SJSA1 (cell line): ENCODE results near the gene IPO13. TPM values are rescaled to one million over a fixed set of nuclear protein-coding genes. Genes with fewer than 3 reads are reported as not detected.

Source experiments
- DNase-seq, 2 experiments: peaks; one replicate each; pipeline ENCODE4 v3.0.0-alpha.2; 2015 to 2020; ENCODE audit warnings: low spot score in 2 of 2, low read depth in 1 of 2
- H3K27ac ChIP-seq: fragments of 250-450 bp; sonication (Bioruptor Pico); 2 replicates; pipeline ENCODE4 v1.5.1; 2020; ENCODE audit warnings: mild to moderate bottlenecking, moderate library complexity
- H3K27me3 ChIP-seq: fragments of 250-450 bp; sonication (Bioruptor Pico); replicated peaks from 2 replicates; pipeline ENCODE4 v1.5.1; 2020; ENCODE audit warnings: mild to moderate bottlenecking, moderate library complexity
- H3K36me3 ChIP-seq: fragments of 250-450 bp; sonication (Bioruptor Pico); 2 replicates; pipeline ENCODE4 v1.5.1; 2020; ENCODE audit warnings: mild to moderate bottlenecking
- H3K4me1 ChIP-seq: fragments of 250-450 bp; sonication (Bioruptor Pico); replicated peaks from 2 replicates; pipeline ENCODE4 v1.6.1; 2021; ENCODE audit warnings: mild to moderate bottlenecking
- H3K4me3 ChIP-seq: fragments of 250-450 bp; sonication (Bioruptor Pico); 2 replicates; pipeline ENCODE4 v1.5.1; 2020; ENCODE audit warnings: mild to moderate bottlenecking
- H3K9me3 ChIP-seq: fragments of 250-450 bp; sonication (Bioruptor Pico); replicated peaks from 2 replicates; pipeline ENCODE4 v1.5.1; 2020; ENCODE audit warnings: mild to moderate bottlenecking
- total RNA-seq: library from RNA; depleted of rRNA; stranded (reverse); fragments of >200 nt; shearing (Covaris generic); gene quantifications from 2 replicates; pipeline ENCODE4 v1.2.3, GENCODE V29; 2014

The IPO13 gene
- total RNA-seq, 1 experiment from 2014 or later: 25.8 TPM

DNA sequence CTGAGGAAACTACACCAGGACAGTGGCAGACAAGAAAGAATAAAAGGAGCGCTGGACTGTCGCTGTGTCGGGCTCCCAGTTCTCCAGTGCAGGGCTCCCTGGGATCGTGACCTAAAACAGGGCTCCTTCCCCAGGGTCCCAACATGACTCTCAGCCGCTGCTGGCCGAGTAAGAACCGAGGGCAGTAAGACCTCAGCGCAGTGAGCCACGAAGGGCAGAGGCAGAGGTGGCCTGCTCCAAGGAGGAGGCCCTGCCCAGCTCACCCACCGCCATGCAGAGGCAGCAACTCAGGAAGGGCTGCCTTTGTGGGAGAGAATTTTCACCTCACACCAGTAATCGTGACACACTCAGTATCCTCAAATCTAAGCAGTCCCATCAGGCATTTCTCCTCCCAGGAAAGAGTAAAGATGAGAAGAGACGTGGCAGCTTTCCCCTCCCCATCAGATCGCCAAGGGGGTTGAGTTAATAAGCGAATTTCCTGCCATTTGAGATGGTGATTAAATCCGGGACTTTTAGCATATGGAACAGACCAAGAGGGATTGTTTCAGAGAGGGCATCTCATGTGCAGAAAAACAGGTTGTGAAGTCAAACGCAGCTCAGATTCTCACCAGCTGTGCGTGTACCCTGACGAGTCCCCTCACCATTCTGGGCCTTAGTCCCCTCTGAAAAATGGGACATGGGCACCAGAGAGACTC, 32.9 kb upstream of the IPO13 start:
- no peaks in the 10 kb centered on the region for H3K27me3 ChIP-seq
- DNase-seq: no peak
- H3K4me3 ChIP-seq: no peak overlapping the region
- no peak overlapping the region for H3K27ac ChIP-seq
- no peaks in the 10 kb centered on the region for H3K4me1 ChIP-seq
- no peaks in the 10 kb centered on the region for H3K9me3 ChIP-seq
- H3K36me3 ChIP-seq: 0 out of 2 replicates have a peak, but pooled peaks cover 13% of the 10 kb centered on the region

DNA sequence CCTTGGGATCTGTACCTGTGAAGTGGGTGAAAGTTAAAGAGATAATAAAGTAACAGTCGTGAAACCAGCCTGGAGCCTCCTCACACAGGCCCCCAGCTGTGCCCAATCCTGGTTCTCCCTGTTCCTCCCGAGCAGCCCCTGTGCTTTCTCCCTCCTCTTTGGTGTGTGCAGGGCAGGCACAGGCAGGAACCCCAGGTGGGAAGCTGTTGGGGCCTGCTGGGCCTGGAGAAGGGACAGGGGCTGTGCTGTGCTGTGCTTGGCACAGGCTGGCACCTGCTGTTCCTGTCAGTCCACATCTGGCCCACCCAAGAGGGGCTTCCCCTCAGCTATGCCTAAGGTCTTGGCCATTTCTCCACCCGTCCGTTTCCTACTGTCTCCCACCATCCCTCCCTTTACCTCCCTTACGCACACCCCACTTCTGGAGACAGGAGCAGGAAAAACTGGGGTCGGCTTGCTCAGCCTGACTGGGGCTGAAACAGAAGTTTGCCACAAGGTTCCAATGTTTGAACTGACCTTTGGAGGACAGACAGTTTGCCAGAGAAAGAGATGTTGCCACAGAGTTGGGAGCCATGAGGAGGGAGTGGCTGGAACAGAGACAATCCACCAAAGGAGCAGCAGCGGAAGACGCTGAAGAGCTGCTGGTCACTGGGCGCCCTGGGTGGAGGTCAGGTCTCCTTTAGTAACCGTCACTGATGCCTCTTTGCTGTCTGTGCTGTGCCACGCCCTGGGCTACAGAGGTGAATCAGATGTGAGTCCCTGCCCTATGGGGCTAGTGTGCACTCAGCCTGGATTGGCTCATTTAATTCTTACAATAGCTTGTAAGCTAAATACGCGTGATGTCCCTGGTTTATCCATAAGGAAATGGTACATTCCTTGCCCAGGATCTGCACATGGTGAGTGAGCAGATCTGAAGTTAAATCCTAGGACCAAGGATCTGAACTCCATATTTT, 31.9 kb upstream of the IPO13 start:
- H3K9me3 ChIP-seq: no peaks in the 10 kb centered on the region
- no peak for DNase-seq
- H3K27ac ChIP-seq: no peak overlapping the region
- no peak overlapping the region for H3K4me3 ChIP-seq
- H3K36me3 ChIP-seq: 0 out of 2 replicates have a peak, but pooled peaks cover 8% of the 10 kb centered on the region
- no peaks in the 10 kb centered on the region for H3K27me3 ChIP-seq
- H3K4me1 ChIP-seq: no peaks in the 10 kb centered on the region

DNA sequence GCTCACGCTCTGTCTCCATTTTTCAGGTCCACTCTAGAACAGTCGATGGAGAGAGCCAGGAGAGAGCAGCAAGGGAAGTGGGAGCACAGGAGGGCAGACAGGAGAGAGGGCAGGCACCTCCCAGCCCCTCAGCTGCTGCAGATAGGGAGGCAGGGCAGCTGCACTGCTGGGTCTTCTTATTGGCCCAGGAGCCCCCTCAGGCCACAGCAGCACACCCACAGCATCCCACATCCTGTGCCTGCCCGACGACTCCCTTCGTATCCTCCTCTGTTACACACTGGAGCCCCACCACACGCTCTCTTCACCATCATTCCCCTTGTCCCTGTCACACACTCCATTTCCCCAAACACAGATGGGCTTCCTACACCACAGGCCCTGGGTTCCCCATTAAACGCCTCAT, 26.8 kb upstream of the IPO13 start:
- no peak for DNase-seq
- Histone ChIP-seq H3K4me1 (peaks cover 14% of the 10 kb centered on the region), H3K4me3 (no peak overlapping the region), H3K27me3 (no peaks in the 10 kb centered on the region), H3K36me3 (peaks cover 4% of the 10 kb centered on the region; the same call in 1 of the 2 replicates), H3K27ac (no peak overlapping the region), H3K9me3 (no peaks in the 10 kb centered on the region)

- Histone ChIP-seq H3K27me3 (no peaks in the 10 kb centered on the region), H3K4me3 (no peak overlapping the region), H3K27ac (no peak overlapping the region), H3K9me3 (no peaks in the 10 kb centered on the region), H3K4me1 (peaks cover 14% of the 10 kb centered on the region), H3K36me3 (peaks cover 10% of the 10 kb centered on the region; the same call in 1 of the 2 replicates)
- no peak for DNase-seq
Observed at GRCh38 chr1:43921022-43921421, 25.7 kb upstream of the IPO13 start.

DNA sequence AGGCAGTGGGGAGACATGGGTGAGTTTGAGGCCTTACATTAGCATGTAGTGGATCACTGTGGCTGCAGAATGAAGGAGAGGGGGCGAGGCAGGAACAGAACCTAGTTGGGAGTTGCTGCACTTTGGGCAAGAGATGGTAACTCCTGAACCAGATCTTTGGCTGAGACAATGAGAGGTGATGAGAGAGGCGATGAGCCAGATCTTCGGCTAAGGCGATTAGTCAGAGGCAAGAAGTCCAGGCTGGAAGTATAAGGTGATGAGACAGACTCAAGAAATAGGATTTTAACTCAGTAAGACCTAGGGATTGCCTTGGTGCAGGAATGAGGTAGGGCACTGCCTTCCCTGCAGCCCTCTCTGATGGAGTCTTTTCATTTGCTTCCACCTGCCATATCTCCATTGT, 22.2 kb upstream of the IPO13 start:
- H3K4me1 ChIP-seq: peaks cover 17% of the 10 kb centered on the region
- no peaks in the 10 kb centered on the region for H3K9me3 ChIP-seq
- H3K27me3 ChIP-seq: no peaks in the 10 kb centered on the region
- no peak for DNase-seq
- peaks cover 13% of the 10 kb centered on the region; the same call in 1 of the 2 replicates for H3K36me3 ChIP-seq
- no peak overlapping the region for H3K4me3 ChIP-seq
- no peak overlapping the region for H3K27ac ChIP-seq

GRCh38 chr1:43925846-43926245, 20.9 kb upstream of the IPO13 start:
- DNase-seq: no peak
- Histone ChIP-seq H3K27me3 (no peaks in the 10 kb centered on the region), H3K36me3 (peaks cover 26% of the 10 kb centered on the region; the same call in 1 of the 2 replicates)

DNA sequence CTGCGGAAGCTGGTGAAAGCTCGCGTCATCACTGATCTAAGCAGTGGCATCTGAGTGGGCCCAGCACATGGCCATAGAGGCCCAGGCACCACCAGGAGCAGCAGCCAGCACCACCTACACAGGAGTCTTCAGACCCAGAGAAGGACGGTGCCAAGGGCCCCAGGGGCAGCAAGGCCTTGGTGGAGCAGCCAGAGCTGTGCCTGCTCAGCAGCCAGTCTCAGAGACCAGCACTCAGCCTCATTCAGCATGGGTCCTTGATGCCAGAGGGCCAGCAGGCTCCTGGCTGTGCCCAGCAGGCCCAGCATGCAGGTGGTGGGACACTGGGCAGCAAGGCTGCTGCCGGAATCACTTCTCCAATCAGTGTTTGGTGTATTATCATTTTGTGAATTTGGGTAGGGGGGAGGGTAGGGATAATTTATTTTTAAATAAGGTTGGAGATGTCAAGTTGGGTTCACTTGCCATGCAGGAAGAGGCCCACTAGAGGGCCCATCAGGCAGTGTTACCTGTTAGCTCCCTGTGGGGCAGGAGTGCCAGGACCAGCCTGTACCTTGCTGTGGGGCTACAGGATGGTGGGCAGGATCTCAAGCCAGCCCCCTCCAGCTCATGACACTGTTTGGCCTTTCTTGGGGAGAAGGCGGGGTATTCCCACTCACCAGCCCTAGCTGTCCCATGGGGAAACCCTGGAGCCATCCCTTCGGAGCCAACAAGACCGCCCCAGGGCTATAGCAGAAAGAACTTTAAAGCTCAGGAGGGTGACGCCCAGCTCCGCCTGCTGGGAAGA, 16.4 kb upstream of the IPO13 start:
- Histone ChIP-seq H3K27me3 (no peaks in the 10 kb centered on the region), H3K36me3 (peaks cover 21% of the 10 kb centered on the region; the same call in 1 of the 2 replicates), H3K4me1 (peaks cover 35% of the 10 kb centered on the region), H3K4me3 (no peak overlapping the region), H3K27ac (no peak overlapping the region), H3K9me3 (no peaks in the 10 kb centered on the region)
- no peak for DNase-seq

More at GRCh38 chr1:43925846-43926245, 20.9 kb upstream of the IPO13 start:
- peaks cover 22% of the 10 kb centered on the region for H3K4me1 ChIP-seq
- no peak overlapping the region for H3K27ac ChIP-seq
- no peak overlapping the region for H3K4me3 ChIP-seq
- H3K9me3 ChIP-seq: no peaks in the 10 kb centered on the region

DNA sequence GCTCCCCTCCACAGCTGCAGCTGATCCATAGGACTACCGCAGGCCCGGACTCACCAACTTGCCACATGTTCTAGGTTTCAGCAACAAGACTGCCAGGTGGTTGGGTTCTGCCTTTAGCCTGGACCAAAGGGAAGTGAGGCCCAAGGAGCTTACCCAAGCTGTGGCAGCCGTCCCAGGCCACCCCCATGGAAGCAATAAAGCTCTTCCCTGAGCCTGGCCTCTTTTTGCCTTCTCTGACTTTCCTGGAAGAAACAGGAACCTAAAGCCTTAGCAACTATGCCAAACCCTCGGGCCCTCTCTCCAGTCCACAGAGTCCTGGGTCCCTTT, 15.8 kb upstream of the IPO13 start:
- no peak for DNase-seq
- Histone ChIP-seq H3K27ac (no peak overlapping the region), H3K4me1 (peaks cover 37% of the 10 kb centered on the region), H3K9me3 (no peaks in the 10 kb centered on the region), H3K36me3 (peaks cover 16% of the 10 kb centered on the region; the same call in 1 of the 2 replicates), H3K27me3 (no peaks in the 10 kb centered on the region), H3K4me3 (no peak overlapping the region)

DNA sequence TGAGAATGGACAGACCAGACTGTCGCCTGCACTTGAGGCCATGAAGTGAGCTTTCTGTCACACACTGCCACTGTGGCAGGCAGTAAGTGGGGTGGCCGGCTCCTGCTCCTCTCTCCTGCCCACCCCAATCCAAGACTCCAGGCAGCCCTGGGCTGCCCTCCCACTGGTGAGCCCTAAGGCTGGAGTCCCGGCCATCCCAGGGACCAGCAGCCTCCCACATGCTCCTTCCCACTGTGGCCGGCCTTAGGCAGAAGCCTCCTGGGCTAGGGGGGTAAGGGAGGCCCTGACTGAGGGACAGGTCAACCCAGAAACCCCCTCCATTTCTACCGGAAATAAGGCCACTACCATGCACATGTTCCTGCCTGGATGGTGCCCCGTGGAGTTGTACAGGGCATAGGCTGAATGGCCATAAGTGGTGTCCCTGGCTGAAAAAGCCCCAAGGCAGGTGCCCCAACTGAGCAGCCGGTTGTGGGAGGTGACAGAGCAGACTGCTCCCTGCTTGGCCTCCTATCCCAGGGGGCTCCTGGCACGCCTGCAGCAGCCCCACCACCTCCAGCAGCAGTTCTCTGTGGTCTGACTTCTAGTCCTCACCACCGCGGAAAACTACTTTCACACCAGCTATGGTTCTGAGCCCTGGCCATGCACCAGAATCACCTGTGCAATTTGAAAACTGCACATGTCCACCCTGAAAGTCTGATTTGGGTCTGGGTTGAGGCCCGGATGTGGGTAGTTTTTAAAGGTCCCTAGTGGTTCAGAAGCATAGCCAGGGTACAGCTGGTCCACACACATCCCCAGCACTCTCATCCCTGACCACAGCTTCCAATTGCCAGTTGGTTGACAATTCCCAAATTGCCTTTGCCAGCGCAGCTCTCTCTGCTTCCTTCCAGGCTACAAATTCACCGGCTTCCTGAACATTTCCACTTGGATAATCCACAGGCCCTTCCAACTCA, 14.8 kb upstream of the IPO13 start:
- no peaks in the 10 kb centered on the region for H3K9me3 ChIP-seq
- H3K27ac ChIP-seq: no peak overlapping the region
- H3K4me1 ChIP-seq: peaks cover 48% of the 10 kb centered on the region
- H3K36me3 ChIP-seq: peaks cover 16% of the 10 kb centered on the region; the same call in 1 of the 2 replicates
- DNase-seq: no peak
- H3K27me3 ChIP-seq: no peaks in the 10 kb centered on the region
- H3K4me3 ChIP-seq: no peak overlapping the region

- Histone ChIP-seq H3K4me1 (peaks cover 54% of the 10 kb centered on the region), H3K9me3 (no peaks in the 10 kb centered on the region), H3K27ac (no peak overlapping the region), H3K36me3 (peaks cover 16% of the 10 kb centered on the region; the same call in 1 of the 2 replicates), H3K27me3 (no peaks in the 10 kb centered on the region), H3K4me3 (no peak overlapping the region)
- DNase-seq: no peak
Observed at GRCh38 chr1:43932786-43933385, 13.9 kb upstream of the IPO13 start.

GRCh38 chr1:43933386-43934100, 13.2 kb upstream of the IPO13 start, which contains the start of gene ARTN:
Gene ARTN (plus strand): TSS chr1:43933801. CDS start chr1:43935657, 1,856 bp downstream.
- no peak for DNase-seq

More at GRCh38 chr1:43933386-43934100, 13.2 kb upstream of the IPO13 start, which contains the start of gene ARTN:
- no peaks in the 10 kb centered on the region for H3K9me3 ChIP-seq
- no peak within 1 kb of the TSS for H3K27ac ChIP-seq
- H3K36me3 ChIP-seq: peaks cover 16% of the 10 kb centered on the region; the same call in 1 of the 2 replicates
- H3K27me3 ChIP-seq: no peaks in the 10 kb centered on the region
- no peak within 1 kb of the TSS for H3K4me3 ChIP-seq
- H3K4me1 ChIP-seq: peaks cover 54% of the 10 kb centered on the region
